Measurements from ENCODE around the gene ANKRD17. TPM values are rescaled to one million over a fixed set of nuclear protein-coding genes. Genes with fewer than 3 reads are reported as not detected.
"Not testable (repeated sequence)": the region's sequence is repeated elsewhere in the genome, so short reads cannot be mapped to it uniquely, and the experiment has no call there.

Gene ANKRD17
- 31.6 and 33.1 TPM in 2 replicates for total RNA-seq (2014; rRNA removed; shearing (Covaris generic))

- DNase-seq (ENCODE audit: low spot score): peak; percentile 91
These were observed at the start of gene ANKRD17 for GRCh38 chr4:73258686-73259570. Gene ANKRD17 (minus strand): TSS chr4:73258798. CDS start chr4:73258668, 130 bp downstream.

- DNase-seq (ENCODE audit: low spot score): no peak
These were observed 49.7 kb upstream of the ANKRD17 start for GRCh38 chr4:73308286-73308685.

GRCh38 chr4:73303711-73304110, 45.1 kb upstream of the ANKRD17 start:
- no peak for DNase-seq (ENCODE audit: low spot score)

- no peak for DNase-seq (ENCODE audit: low spot score)
These were observed 41.1 kb upstream of the ANKRD17 start for GRCh38 chr4:73299548-73300280.

GRCh38 chr4:73292661-73293060, 34.1 kb upstream of the ANKRD17 start:
- not testable (repeated sequence) for DNase-seq (ENCODE audit: low spot score)

GRCh38 chr4:73281982-73282381, 23.4 kb upstream of the ANKRD17 start:
- DNase-seq (ENCODE audit: low spot score): no peak

- DNase-seq (ENCODE audit: low spot score): no peak
These were observed 22.8 kb upstream of the ANKRD17 start for GRCh38 chr4:73281396-73281795.

- DNase-seq (ENCODE audit: low spot score): no peak
These were observed 18.6 kb upstream of the ANKRD17 start for GRCh38 chr4:73277201-73277600.

- DNase-seq (ENCODE audit: low spot score): no peak
These were observed 16.7 kb upstream of the ANKRD17 start for GRCh38 chr4:73275318-73275654.

GRCh38 chr4:73272816-73273215, 14.2 kb upstream of the ANKRD17 start:
- no peak for DNase-seq (ENCODE audit: low spot score)

GRCh38 chr4:73267050-73267449, 8.5 kb upstream of the ANKRD17 start:
- DNase-seq (ENCODE audit: low spot score): no peak

GRCh38 chr4:73259571-73260090, 1.0 kb upstream of the ANKRD17 start:
- peak; percentile 17 for DNase-seq (ENCODE audit: low spot score)

GRCh38 chr4:73258436-73258685, 237 bp downstream of the ANKRD17 start:
- no peak for DNase-seq (ENCODE audit: low spot score)

- peak; percentile 27 for DNase-seq (ENCODE audit: low spot score)
These were observed 755 bp downstream of the ANKRD17 start for GRCh38 chr4:73257651-73258435.

- DNase-seq (ENCODE audit: low spot score): peak; percentile 69
These were observed 1.4 kb downstream of the ANKRD17 start for GRCh38 chr4:73257234-73257633.

- DNase-seq (ENCODE audit: low spot score): not testable (repeated sequence)
These were observed 2.8 kb downstream of the ANKRD17 start for GRCh38 chr4:73255847-73256246.

GRCh38 chr4:73252001-73252400, 6.6 kb downstream of the ANKRD17 start:
- no peak for DNase-seq (ENCODE audit: low spot score)

- no peak for DNase-seq (ENCODE audit: low spot score)
These were observed 7.2 kb downstream of the ANKRD17 start for GRCh38 chr4:73251384-73251783.

GRCh38 chr4:73250642-73251041, 8.0 kb downstream of the ANKRD17 start:
- no peak for DNase-seq (ENCODE audit: low spot score)

- no peak for DNase-seq (ENCODE audit: low spot score)
These were observed 9.8 kb downstream of the ANKRD17 start for GRCh38 chr4:73248821-73249220.

- no peak for DNase-seq (ENCODE audit: low spot score)
These were observed 10.2 kb downstream of the ANKRD17 start for GRCh38 chr4:73248416-73248815.

- no peak for DNase-seq (ENCODE audit: low spot score)
These were observed 11.5 kb downstream of the ANKRD17 start for GRCh38 chr4:73247100-73247499.

All from H4 (cell line).